ENCODE measurements around the gene LRMDA.

The LRMDA gene

DNA sequence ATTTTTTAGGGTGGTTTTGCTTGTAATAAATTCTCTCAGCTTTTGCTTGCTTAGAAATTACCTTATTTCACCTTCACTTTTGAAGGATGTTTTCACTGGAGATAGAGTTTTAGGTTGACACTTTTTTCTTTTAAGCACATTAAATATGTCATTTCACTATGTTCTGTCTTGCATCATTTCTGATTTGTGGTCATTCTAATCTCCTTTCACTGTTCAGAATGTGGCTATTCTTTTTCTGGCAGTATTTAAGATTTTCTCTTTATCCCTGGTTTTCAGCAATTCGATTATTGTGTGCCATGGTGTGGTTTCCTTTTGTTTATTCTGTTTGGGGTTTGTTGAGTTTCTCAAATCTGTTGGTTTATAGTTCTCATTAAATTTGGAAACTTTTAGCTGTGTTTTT lies 1140.6 kb downstream of the LRMDA start:
- Mint-ChIP-seq H3K27me3 (ENCODE audit: low read depth) (no peaks in the 10 kb centered on the region), H3K9me3 (peaks cover 15% of the 10 kb centered on the region), H3K27ac (no peak overlapping the region), H3K4me1 (no peaks in the 10 kb centered on the region), H3K4me3 (no peak overlapping the region), H3K36me3 (ENCODE audit: low read depth) (peaks cover 9% of the 10 kb centered on the region)
- no peak for TF ChIP-seq CTCF (IDR thresholded peaks at IDR 0.05; ENCODE audit: unreplicated experiment in 3 of 3)

- Mint-ChIP-seq H3K36me3 (ENCODE audit: low read depth) (peaks cover 9% of the 10 kb centered on the region), H3K27me3 (ENCODE audit: low read depth) (no peaks in the 10 kb centered on the region), H3K9me3 (peaks cover 19% of the 10 kb centered on the region), H3K4me3 (no peak overlapping the region), H3K4me1 (peaks cover 5% of the 10 kb centered on the region), H3K27ac (no peak overlapping the region)
- TF ChIP-seq CTCF (IDR thresholded peaks at IDR 0.05; ENCODE audit: unreplicated experiment in 3 of 3): no peak
Measured at GRCh38 chr10:76576276-76576962, 1145.0 kb downstream of the LRMDA start.

GRCh38 chr10:76577455-76577854 lies 1146.0 kb downstream of the LRMDA start:
- Mint-ChIP-seq H3K27ac (no peak overlapping the region), H3K27me3 (ENCODE audit: low read depth) (no peaks in the 10 kb centered on the region), H3K4me3 (no peak overlapping the region), H3K36me3 (ENCODE audit: low read depth) (peaks cover 9% of the 10 kb centered on the region), H3K4me1 (peaks cover 14% of the 10 kb centered on the region), H3K9me3 (peaks cover 17% of the 10 kb centered on the region)
- no peak for TF ChIP-seq CTCF (IDR thresholded peaks at IDR 0.05; ENCODE audit: unreplicated experiment in 3 of 3)

DNA sequence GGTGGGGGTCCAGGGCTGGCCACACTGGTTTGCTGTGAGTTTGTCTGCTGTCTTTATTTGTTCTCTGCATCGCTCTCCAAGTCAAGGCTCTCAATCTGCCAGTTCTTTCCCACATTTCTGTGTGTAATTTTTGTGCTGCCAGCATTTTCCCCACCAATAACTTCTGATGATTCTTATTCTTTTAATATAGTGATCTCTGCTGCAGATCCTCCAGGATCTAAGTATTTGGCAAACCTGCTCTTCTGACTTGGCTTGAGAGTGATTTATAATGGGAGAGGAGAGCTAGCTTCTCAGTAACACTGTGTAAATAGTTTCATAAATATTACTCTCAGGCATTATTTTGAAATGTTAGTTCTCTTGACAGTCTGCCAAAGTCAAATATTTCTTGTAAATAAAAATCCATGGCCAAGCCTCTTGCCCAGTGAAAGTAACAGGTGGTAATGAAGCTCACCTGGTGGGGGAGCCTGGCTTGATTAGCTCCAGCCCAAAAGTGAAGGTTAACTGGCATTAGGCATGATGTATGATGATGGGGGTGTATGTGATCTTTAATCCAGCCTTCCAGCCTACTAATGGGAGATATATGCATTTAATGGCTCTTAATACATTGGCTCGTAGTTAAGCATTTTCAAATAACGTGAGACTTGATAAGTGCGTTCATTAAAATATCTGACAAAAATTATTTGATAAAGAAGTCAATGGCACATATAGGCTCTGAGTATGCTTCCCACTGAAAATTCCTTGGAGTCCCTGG lies 1150.3 kb downstream of the LRMDA start:
- H3K9me3 Mint-ChIP-seq: peaks cover 6% of the 10 kb centered on the region
- no peaks in the 10 kb centered on the region for H3K36me3 Mint-ChIP-seq (ENCODE audit: low read depth)
- H3K27me3 Mint-ChIP-seq (ENCODE audit: low read depth): no peaks in the 10 kb centered on the region
- H3K4me3 Mint-ChIP-seq: no peak overlapping the region
- H3K27ac Mint-ChIP-seq: peak overlapping the region; percentile 17 to 67 (median 44)
- H3K4me1 Mint-ChIP-seq: peaks cover 27% of the 10 kb centered on the region
- TF ChIP-seq CTCF (IDR thresholded peaks at IDR 0.05; ENCODE audit: unreplicated experiment in 3 of 3): no peak

- no peaks in the 10 kb centered on the region for H3K27me3 Mint-ChIP-seq (ENCODE audit: low read depth)
- TF ChIP-seq CTCF (IDR thresholded peaks at IDR 0.05; ENCODE audit: unreplicated experiment in 3 of 3): no peak
- no peaks in the 10 kb centered on the region for H3K36me3 Mint-ChIP-seq (ENCODE audit: low read depth)
- peaks cover 3% of the 10 kb centered on the region for H3K9me3 Mint-ChIP-seq
- H3K4me3 Mint-ChIP-seq: no peak overlapping the region
- peaks cover 27% of the 10 kb centered on the region for H3K4me1 Mint-ChIP-seq
- peak overlapping the region in 2 of 3 experiments; percentile 38 to 67 for H3K27ac Mint-ChIP-seq
Measured at GRCh38 chr10:76582531-76582930, 1151.1 kb downstream of the LRMDA start.
